Upper lobe of right lung (tissue), 1 donor: ENCODE data around the gene PDLIM5. TPM values are rescaled to one million over a fixed set of nuclear protein-coding genes. Genes with fewer than 3 reads are reported as not detected.

Source experiments
- ATAC-seq: fragments of 200-7000 bp; cut with Tn5 transposase; one replicate; pipeline ENCODE4 v1.9.1; 2020; ENCODE audit warnings: mild to moderate bottlenecking, moderate library complexity
- DNase-seq: peaks from one replicate; pipeline ENCODE4 v3.0.0-alpha.2; 2020
- H3K27ac ChIP-seq: fragments of 200-600 bp; one replicate; pipeline ENCODE4 v1.8.0; 2022
- H3K27me3 ChIP-seq: fragments of 200-600 bp; one replicate; pipeline ENCODE4 v1.8.0; 2022; ENCODE audit warnings: mild to moderate bottlenecking
- H3K36me3 ChIP-seq: fragments of 200-600 bp; one replicate; pipeline ENCODE4 v1.8.0; 2022
- H3K4me1 ChIP-seq: fragments of 200-600 bp; one replicate; pipeline ENCODE4 v1.8.0; 2022
- H3K4me3 ChIP-seq: fragments of 200-600 bp; one replicate; pipeline ENCODE4 v1.8.0; 2022; ENCODE audit warnings: mild to moderate bottlenecking
- H3K9me3 ChIP-seq: fragments of 200-600 bp; one replicate; pipeline ENCODE4 v1.8.0; 2022
- CTCF ChIP-seq: fragments of 200-600 bp; IDR thresholded peaks from one replicate; pipeline ENCODE4 v1.8.0; 2022; ENCODE audit warnings: antibody characterized with exemption
- intact Hi-C: fragments of 100-400 bp; cut with DNase I; formaldehyde crosslinking; loops from one replicate; pipeline ENCODE4 v1.11.0; 2022
- total RNA-seq: library from RNA; stranded (reverse); fragmentation: NEBNext Ultra II Directional; extraction: Animal tissue kit (Norgen Biotek cat#: 25700); gene quantifications from one replicate; pipeline ENCODE4 v1.2.1, GENCODE V29; 2021
- donor health status: DM: no; HTN: yes; CAD: no; lungs with severe emphysema.

The PDLIM5 gene
- total RNA-seq, 1 donor from 2014 or later, result 82.8 TPM

GRCh38 chr4:94639298-94639697 lies 187.6 kb downstream of the PDLIM5 start:
- Histone ChIP-seq H3K27me3 (no peaks in the 10 kb centered on the region), H3K4me1 (no peaks in the 10 kb centered on the region), H3K4me3 (no peak overlapping the region), H3K9me3 (no peaks in the 10 kb centered on the region), H3K27ac (no peak overlapping the region), H3K36me3 (peaks cover 21% of the 10 kb centered on the region)
- TF ChIP-seq CTCF, result no peak
- DNase-seq (no peak), ATAC-seq (no peak)
- intact Hi-C loops, result no loop called here

- intact Hi-C loops, result no loop called here
- no peak for TF ChIP-seq CTCF
- H3K27ac ChIP-seq, result no peak overlapping the region
These were observed 188.4 kb downstream of the PDLIM5 start for GRCh38 chr4:94640151-94640550.

GRCh38 chr4:94641702-94642560 lies 190.2 kb downstream of the PDLIM5 start:
- ATAC-seq, result no peak

More at GRCh38 chr4:94640151-94640550, 188.4 kb downstream of the PDLIM5 start:
- H3K27me3 ChIP-seq, result no peaks in the 10 kb centered on the region
- DNase-seq (no peak), ATAC-seq (no peak)
- peaks cover 23% of the 10 kb centered on the region for H3K36me3 ChIP-seq
- H3K4me1 ChIP-seq, result no peaks in the 10 kb centered on the region
- H3K9me3 ChIP-seq, result no peaks in the 10 kb centered on the region
- H3K4me3 ChIP-seq, result no peak overlapping the region

GRCh38 chr4:94642561-94642866 lies 190.8 kb downstream of the PDLIM5 start:
- ATAC-seq (no peak), DNase-seq (no peak)
- Histone ChIP-seq H3K27me3 (no peaks in the 10 kb centered on the region), H3K27ac (no peak overlapping the region), H3K4me3 (no peak overlapping the region), H3K4me1 (no peaks in the 10 kb centered on the region), H3K9me3 (no peaks in the 10 kb centered on the region), H3K36me3 (peaks cover 43% of the 10 kb centered on the region)
- intact Hi-C loops, result no loop called here
- TF ChIP-seq CTCF, result no peak

More at GRCh38 chr4:94641702-94642560, 190.2 kb downstream of the PDLIM5 start:
- H3K27me3 ChIP-seq, result no peaks in the 10 kb centered on the region
- no peaks in the 10 kb centered on the region for H3K4me1 ChIP-seq
- no peaks in the 10 kb centered on the region for H3K9me3 ChIP-seq
- H3K27ac ChIP-seq, result no peak overlapping the region
- peaks cover 41% of the 10 kb centered on the region for H3K36me3 ChIP-seq
- H3K4me3 ChIP-seq, result no peak overlapping the region
- intact Hi-C loops, result no loop called here
- TF ChIP-seq CTCF, result no peak
- DNase-seq, result no peak

- DNase-seq (no peak), ATAC-seq (no peak)
- no peaks in the 10 kb centered on the region for H3K4me1 ChIP-seq
- H3K9me3 ChIP-seq, result no peaks in the 10 kb centered on the region
- no peak overlapping the region for H3K4me3 ChIP-seq
- H3K27ac ChIP-seq, result no peak overlapping the region
- peaks cover 22% of the 10 kb centered on the region for H3K36me3 ChIP-seq
- no peaks in the 10 kb centered on the region for H3K27me3 ChIP-seq
- intact Hi-C loops, result no loop called here
- no peak for TF ChIP-seq CTCF
These were observed 197.0 kb downstream of the PDLIM5 start for GRCh38 chr4:94648699-94649098.
